Gastrocnemius medialis (tissue), 4 donors: ENCODE measurements around the gene MAML2. TPM values are rescaled to one million over a fixed set of nuclear protein-coding genes. Genes with fewer than 3 reads are reported as not detected.

Experiments
- ATAC-seq, 2 donors: fragments of 150-250 bp; one replicate each; pipeline ENCODE4 v1.9.1; 2016
- DNase-seq, 2 donors: peaks; one replicate each; pipeline ENCODE4 v3.0.0-alpha.2; 2019
- H3K27ac ChIP-seq, 4 donors: fragments of 200-600 bp; sonication (generic); 1 replicate in 1 of 4; 2 replicates in 3 of 4; pipeline ENCODE4 v1.5.1; 2016 to 2018; ENCODE audit warnings: mild to moderate bottlenecking in 2 of 4, moderate library complexity in 1 of 4
- H3K27me3 ChIP-seq, 3 donors: fragments of 200-600 bp; sonication (generic) in 2 of 3; 1 replicate in 1 of 3; 2 replicates in 2 of 3; pipeline versions ENCODE4 v1.5.1 to v1.6.0; 2016 to 2019; ENCODE audit warnings: mild to moderate bottlenecking in 1 of 3, moderate library complexity in 1 of 3
- H3K36me3 ChIP-seq, 2 donors: fragments of 200-600 bp; sonication (generic) in 1 of 2; one replicate each; pipeline ENCODE4 v1.5.1; 2017 to 2018
- H3K4me1 ChIP-seq, 2 donors: fragments of 200-600 bp; sonication (generic) in 1 of 2; one replicate each; pipeline ENCODE4 v1.5.1; 2016 to 2017; ENCODE audit warnings: mild to moderate bottlenecking in 2 of 2
- H3K4me3 ChIP-seq, 4 donors: fragments of 200-600 bp; sonication (generic) in 3 of 4; 1 replicate in 1 of 4; 2 replicates in 3 of 4; pipeline ENCODE4 v1.5.1; 2016 to 2019; ENCODE audit warnings: mild to moderate bottlenecking in 2 of 4
- H3K9me3 ChIP-seq, 3 donors: fragments of 200-600 bp; sonication (generic) in 2 of 3; 1 replicate in 1 of 3; 2 replicates in 2 of 3; pipeline ENCODE4 v1.5.1; 2016 to 2019
- CTCF ChIP-seq, 5 experiments: fragments of 450-650 bp in 3 of 5; fragments of 200-600 bp in 2 of 5; sonication (generic) in 2 of 5; IDR thresholded peaks in 4 of 5; conservative IDR thresholded peaks in 1 of 5; 1 replicate in 4 of 5; 2 replicates in 1 of 5; pipeline ENCODE4 v1.5.1; 2016 to 2019; ENCODE audit warnings: antibody characterized with exemption in 5 of 5, mild to moderate bottlenecking in 3 of 5, moderate library complexity in 3 of 5
- POLR2A ChIP-seq, 2 donors: fragments of 450-650 bp; IDR thresholded peaks; one replicate each; pipeline ENCODE4 v1.6.1; 2017; ENCODE audit warnings: antibody characterized with exemption in 2 of 2, mild to moderate bottlenecking in 2 of 2, moderate library complexity in 2 of 2
- in situ Hi-C, 4 donors: fragments of 200-750 bp; cut with MboI; loops; one replicate each; pipeline versions ENCODE4 v1.15.0 to v1.8.0; 2017; ENCODE audit warnings: low sequenced_read_pairs in 4 of 4
- intact Hi-C: fragments of 100-400 bp; cut with DNase I; formaldehyde crosslinking; loops from one replicate; pipeline ENCODE4 v1.15.1; 2023; ENCODE audit warnings: low total_unique reads
- total RNA-seq, 4 donors: library from RNA; depleted of rRNA; stranded (reverse); fragments of >200 nt; gene quantifications; one replicate each; pipeline versions ENCODE4 v1.1.0 to v1.2.3, GENCODE V29; 2016

MAML2 gene
- total RNA-seq, 4 donors from 2014 or later, result 4.1 to 6.3 (median 4.8) TPM

- peak overlapping the region; percentile 61 to 79 (median 72) for H3K27ac ChIP-seq
- no peak overlapping the region for H3K4me3 ChIP-seq
- no peak for ATAC-seq
- no peaks in the 10 kb centered on the region for H3K27me3 ChIP-seq
- TF ChIP-seq CTCF (IDR thresholded peaks at IDR 0.05 in 4 of 5, conservative IDR thresholded peaks at IDR 0.05 in 1 of 5) (no peak), POLR2A (IDR thresholded peaks at IDR 0.05) (no peak)
- H3K9me3 ChIP-seq, result no peaks in the 10 kb centered on the region
- in situ Hi-C loops, result no loop called here
- H3K36me3 ChIP-seq, result no peaks in the 10 kb centered on the region
- DNase-seq, result no peak
- intact Hi-C loops, result no loop called here
- peaks cover 8 to 36% of the 10 kb centered on the region in 2 donors for H3K4me1 ChIP-seq
These were observed 185.5 kb downstream of the MAML2 start for GRCh38 chr11:96157517-96157873.

GRCh38 chr11:96156379-96156722 is 186.6 kb downstream of the MAML2 start:
- no peaks in the 10 kb centered on the region for H3K36me3 ChIP-seq
- ATAC-seq (peak; percentile 72 to 77), DNase-seq (peak; percentile 33 to 52)
- H3K27ac ChIP-seq, result peak overlapping the region; percentile 61 to 79 (median 72)
- TF ChIP-seq POLR2A (IDR thresholded peaks at IDR 0.05) (no peak), CTCF (IDR thresholded peaks at IDR 0.05 in 4 of 5, conservative IDR thresholded peaks at IDR 0.05 in 1 of 5) (no peak)
- in situ Hi-C loops, result no loop called here
- intact Hi-C loops, result no loop called here
- H3K4me3 ChIP-seq, result peak overlapping the region in 3 of 4 donors; percentile 16 to 35 (median 24)
- H3K27me3 ChIP-seq, result no peaks in the 10 kb centered on the region
- H3K9me3 ChIP-seq, result no peaks in the 10 kb centered on the region
- peaks cover 8 to 28% of the 10 kb centered on the region in 2 donors for H3K4me1 ChIP-seq

- H3K27me3 ChIP-seq, result no peaks in the 10 kb centered on the region
- H3K36me3 ChIP-seq, result no peaks in the 10 kb centered on the region
- intact Hi-C loops (no loop called here), in situ Hi-C loops (no loop called here)
- H3K4me1 ChIP-seq, result peaks cover 8 to 28% of the 10 kb centered on the region in 2 donors
- H3K27ac ChIP-seq, result peak overlapping the region; percentile 61 to 79 (median 72)
- ATAC-seq, result peak; percentile 68 to 72
- H3K9me3 ChIP-seq, result no peaks in the 10 kb centered on the region
- peak; percentile 59 to 69 for DNase-seq
- H3K4me3 ChIP-seq, result peak overlapping the region in 3 of 4 donors; percentile 16 to 35 (median 24)
- TF ChIP-seq POLR2A (IDR thresholded peaks at IDR 0.05), result no peak
- peak in 1 of 5 experiments; percentile 21 for TF ChIP-seq CTCF (IDR thresholded peaks at IDR 0.05 in 4 of 5, conservative IDR thresholded peaks at IDR 0.05 in 1 of 5)
These were observed 187.2 kb downstream of the MAML2 start for GRCh38 chr11:96155627-96156378.

- Histone ChIP-seq H3K27me3 (no peaks in the 10 kb centered on the region), H3K4me3 (no peak overlapping the region), H3K4me1 (peaks cover 8 to 28% of the 10 kb centered on the region in 2 donors), H3K36me3 (no peaks in the 10 kb centered on the region), H3K27ac (peak overlapping the region; percentile 61 to 79 (median 72)), H3K9me3 (no peaks in the 10 kb centered on the region)
- no peak for ATAC-seq
- in situ Hi-C loops, result no loop called here
- no peak for TF ChIP-seq POLR2A (IDR thresholded peaks at IDR 0.05)
- TF ChIP-seq CTCF (IDR thresholded peaks at IDR 0.05 in 4 of 5, conservative IDR thresholded peaks at IDR 0.05 in 1 of 5), result no peak
- intact Hi-C loops, result no loop called here
- DNase-seq, result no peak
These were observed 188.0 kb downstream of the MAML2 start for GRCh38 chr11:96154802-96155520.
